HG03457 (cell line): ENCODE measurements around the gene PPM1F.

Experiments used
- ATAC-seq: cut with Tn5 transposase; IDR thresholded peaks from one replicate; pipeline ENCODE4 v1.9.1; 2021; ENCODE audit warnings: moderate number of reproducible peaks; ENCODE audit not compliant: unreplicated experiment

PPM1F gene

DNA sequence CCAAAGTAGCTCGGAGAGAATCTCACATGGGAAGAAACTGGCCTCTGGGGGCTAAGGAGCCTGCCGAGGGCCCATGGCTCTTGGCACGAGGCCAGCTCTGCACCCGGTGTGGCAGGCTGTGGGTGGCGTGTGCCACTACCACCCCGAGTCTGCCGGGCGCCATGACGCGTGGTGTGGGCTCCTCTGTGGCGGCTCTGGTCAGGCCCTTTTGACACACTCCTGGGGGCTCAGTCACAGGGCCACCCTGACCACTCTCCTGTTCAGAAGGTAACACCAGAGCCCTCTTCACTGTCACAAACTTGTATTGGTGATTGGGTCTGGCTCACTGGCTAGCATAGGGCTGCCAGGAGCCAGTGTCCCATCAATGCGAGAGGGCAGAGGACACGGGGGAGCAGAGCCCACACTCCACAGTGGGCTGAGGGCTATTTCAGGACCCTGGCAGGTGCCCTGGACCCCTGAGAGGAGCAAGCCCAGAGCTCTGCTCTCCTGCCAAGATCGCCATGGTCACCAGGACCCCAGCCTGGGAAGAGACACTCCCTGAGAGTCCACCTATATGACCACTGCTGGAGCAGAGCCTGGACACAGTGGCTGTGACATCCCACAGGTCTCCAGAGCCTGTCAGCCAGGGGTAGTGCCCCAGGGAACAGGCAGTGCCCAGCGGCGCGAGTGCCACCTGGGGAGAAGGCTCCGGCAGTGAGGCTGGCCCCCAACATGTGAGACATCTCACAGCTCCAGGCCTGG, 8.6 kb upstream of the PPM1F start:
- no peak for ATAC-seq

DNA sequence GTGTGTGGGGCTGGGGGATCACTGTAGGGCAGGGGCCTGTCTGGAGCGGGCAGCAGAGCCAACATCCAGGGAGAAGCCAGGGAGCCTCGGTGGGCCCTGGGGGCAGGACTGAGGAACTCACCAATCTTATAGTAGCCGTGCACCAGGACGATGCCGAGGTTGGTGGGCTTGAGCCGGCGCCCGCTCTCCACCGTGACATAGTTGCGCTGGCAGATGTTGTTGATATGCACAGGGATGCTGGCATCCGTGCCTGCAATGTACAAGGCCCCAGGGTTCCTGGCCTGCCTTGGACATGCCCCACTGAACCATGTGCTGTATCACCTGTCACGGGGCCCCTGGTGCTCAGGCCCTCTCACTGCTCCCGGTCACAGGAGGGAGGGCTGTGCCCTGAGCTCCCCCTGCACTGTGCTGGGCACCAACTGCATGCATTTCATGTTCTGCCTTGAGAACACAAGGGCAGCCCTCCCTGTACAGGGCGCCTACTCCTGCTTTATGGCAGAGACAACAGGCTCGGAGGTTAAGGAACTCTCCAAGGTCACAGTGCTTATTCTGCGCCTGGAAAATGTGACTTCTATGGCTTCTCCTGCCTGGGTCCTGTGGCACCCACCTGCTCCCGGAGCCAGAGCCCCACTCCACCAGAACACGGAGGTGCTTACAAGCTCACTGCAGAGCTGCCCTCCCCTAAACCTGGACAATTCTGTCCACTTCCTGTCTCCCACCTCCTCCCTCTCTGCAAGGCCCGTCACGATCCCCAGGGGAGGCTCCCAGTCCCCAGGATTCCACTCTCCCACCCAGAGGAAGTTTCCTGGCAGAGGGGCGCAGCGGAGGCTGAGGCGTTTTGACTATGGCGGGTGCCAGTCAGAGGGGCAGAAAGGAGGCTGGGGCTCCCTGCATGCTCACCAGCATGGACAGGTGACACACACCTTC, 7.8 kb upstream of the PPM1F start:
- no peak for ATAC-seq

GRCh38 chr22:21959274-21960074, 6.8 kb upstream of the PPM1F start:
- ATAC-seq = no peak

- ATAC-seq = no peak
Measured at GRCh38 chr22:21958360-21959273, 6.0 kb upstream of the PPM1F start.

DNA sequence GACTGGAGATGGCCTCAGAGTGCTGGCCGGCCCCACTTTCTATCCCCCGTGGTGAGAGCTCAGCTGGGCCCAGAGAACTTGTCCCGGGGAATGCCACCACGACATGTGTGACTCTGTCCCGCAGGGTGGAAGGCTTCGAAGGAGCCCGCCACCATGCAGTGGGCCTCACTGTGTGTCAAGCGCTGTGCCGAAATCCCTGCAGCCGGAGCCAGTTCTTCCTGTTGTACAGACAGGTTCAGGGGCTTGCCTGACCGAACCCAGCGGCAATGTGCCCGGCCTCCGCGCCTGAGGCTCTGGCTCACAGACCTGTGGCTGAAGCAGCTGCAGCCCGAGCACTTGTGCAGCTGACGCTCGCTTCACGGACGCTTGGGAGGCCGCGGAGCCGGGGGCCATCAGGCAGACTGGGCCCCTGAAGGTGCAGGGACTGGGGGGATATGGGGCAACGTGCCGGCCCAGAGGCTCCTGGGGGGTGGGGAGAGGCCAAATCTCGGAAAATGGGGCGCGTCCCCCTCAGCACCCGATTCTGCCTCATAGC, 650 bp downstream of the PPM1F start:
- ATAC-seq = no peak

DNA sequence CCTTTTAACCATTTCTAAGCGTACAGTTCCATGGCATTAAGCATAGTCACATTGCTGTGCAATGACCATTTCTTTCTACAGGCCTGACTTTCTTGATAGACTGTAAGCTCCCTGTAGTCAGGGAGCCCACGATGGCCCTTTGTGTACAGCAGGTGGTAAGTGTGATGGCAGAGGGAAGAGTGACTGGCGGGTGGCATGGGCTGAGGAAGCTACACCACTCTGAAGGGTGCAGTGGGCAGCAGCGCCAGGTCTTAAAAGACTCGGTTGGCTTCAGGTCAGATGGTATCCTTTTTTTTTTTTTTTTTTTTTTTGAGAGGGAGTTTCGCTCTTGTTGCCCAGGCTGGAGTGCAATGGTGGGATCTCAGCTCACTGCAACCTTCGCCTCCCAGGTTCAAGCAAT, 1.6 kb downstream of the PPM1F start:
- no peak for ATAC-seq

GRCh38 chr22:21949948-21950347, 2.7 kb downstream of the PPM1F start:
- ATAC-seq = no peak

- no peak for ATAC-seq
Measured at GRCh38 chr22:21949569-21949918, 3.1 kb downstream of the PPM1F start.

DNA sequence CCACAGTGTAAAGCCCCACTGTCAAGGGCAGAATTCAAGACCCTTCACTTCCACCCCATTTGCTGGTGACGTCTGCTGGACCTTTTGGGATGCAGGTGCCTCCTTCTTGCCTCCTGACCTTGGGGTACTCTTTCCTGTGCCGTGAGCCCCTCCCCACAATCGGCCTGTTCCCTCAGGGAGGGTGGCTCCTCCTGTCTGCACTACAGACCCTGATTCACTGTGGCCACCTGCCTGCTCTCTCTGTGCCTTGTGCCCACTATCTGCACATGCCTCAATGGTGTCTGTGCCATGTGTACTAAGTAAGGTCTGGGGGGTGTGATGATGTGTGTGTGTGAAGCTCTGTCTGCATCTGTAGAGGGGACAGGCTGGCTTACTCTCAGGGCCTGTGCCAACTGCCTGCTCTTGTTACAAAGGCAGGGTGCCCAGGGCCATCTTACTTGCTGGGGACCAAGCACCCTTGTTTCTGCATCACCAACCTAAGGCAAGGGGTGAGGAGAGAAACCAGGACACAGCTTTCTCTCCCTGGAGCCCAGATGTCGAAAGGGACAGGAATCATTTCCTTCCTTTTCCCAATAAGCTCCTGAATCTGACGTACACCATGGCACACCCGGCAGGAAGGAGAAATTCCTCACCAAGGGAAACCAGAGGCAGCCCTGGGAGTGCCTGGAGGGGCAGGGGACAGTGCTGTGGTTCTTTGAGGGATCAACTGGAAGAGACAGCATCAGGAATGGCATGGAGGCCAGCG, 3.7 kb downstream of the PPM1F start:
- no peak for ATAC-seq

DNA sequence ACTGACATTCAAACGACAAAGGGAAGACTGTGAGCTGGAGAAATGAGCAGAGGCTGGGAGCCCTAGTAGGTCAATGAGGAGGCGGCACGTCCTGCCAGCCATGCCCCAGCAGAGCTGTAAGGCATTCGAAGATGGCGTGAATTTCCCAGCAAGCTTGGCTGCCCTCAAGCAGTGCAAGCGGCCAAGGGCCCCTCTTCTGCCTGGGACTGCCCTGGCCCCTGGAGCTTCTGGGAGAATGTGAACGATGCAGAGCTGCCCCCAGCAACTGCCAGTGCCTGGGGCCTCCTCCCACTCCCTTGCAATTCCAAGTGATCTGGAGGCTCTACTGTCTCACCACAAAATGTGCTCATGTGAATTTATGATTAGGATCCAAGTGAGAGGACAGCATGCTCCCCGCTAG, 4.3 kb downstream of the PPM1F start:
- ATAC-seq = no peak

DNA sequence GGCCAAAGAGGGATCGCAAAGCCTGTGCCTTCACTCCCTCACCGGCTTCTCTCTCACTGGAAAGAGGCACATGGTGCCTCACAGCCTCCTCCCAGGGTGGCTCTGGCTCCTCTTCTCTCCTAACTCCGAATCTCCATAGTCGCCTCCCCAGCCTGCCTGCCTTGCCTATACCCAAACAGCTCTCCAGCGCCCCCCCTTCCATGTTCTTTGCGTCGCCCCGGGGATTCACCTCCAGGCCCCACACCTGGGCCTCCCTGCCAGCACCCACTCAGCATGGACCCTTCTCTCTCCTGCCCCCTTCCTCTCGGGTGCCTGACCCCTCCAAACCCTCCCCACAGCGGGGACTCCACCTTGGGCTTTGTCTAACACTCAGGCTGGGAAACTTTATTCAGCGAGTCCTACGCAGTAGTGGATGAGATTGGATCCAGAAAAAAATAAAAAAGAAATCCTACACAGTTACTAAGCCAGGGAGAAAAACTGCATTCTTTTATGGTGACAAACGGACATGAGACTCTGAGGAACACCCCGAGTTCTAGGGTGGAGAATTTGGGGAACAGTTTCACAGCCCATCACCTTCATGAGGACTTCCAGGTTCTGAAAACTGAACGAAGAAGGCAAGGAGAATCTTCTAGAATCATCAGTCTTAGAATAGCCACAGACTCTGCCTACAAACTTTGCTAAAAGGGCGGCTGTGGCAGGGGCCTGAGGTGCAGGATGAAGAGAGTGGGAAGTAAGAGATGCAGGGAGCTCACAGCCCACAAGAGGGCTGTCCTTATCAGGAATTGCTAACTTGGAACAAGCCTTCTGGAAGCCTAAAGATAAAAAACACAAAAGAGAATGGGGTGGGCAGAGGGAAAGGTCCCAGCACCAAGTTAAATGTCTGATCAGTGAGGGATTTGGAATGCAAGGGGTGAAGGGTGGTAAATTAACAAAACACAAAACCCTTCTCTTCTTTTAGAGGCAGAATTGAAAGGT, 5.3 kb downstream of the PPM1F start:
- no peak for ATAC-seq

DNA sequence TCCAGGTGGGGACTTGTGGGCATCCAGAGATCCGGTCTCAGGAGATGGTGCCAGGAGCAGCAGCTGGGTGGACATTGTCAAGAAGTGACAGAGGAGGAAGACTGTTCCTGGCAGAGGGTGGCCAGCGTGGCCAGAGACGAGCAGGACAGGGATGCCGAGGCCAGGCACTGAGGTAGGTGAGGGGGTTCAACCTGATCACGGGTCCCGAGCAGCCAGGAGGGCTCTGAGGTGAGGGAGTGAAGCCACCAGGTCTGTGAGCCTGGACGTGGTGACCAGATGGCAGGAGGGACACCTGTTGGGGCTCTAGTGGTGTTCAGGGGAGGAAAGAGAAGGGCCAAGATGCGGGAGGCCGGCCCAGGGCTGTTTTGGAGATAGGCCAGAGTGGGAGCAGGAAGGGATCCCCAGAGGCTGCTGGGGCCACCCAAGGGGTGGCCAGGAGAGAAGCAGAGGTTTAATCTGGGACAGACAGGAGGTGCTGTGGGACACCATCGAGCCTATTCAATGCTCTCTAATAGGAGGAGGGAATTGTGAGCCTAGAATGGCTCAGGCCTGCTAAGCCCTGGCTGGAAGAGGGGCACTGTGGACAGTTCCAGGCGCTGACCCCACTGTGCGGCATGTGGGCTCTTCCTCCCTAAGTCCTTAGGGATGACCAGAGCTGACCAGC, 6.3 kb downstream of the PPM1F start:
- ATAC-seq = no peak

GRCh38 chr22:21945453-21946261, 7.0 kb downstream of the PPM1F start:
- no peak for ATAC-seq

GRCh38 chr22:21944871-21945270, 7.8 kb downstream of the PPM1F start:
- ATAC-seq = no peak

DNA sequence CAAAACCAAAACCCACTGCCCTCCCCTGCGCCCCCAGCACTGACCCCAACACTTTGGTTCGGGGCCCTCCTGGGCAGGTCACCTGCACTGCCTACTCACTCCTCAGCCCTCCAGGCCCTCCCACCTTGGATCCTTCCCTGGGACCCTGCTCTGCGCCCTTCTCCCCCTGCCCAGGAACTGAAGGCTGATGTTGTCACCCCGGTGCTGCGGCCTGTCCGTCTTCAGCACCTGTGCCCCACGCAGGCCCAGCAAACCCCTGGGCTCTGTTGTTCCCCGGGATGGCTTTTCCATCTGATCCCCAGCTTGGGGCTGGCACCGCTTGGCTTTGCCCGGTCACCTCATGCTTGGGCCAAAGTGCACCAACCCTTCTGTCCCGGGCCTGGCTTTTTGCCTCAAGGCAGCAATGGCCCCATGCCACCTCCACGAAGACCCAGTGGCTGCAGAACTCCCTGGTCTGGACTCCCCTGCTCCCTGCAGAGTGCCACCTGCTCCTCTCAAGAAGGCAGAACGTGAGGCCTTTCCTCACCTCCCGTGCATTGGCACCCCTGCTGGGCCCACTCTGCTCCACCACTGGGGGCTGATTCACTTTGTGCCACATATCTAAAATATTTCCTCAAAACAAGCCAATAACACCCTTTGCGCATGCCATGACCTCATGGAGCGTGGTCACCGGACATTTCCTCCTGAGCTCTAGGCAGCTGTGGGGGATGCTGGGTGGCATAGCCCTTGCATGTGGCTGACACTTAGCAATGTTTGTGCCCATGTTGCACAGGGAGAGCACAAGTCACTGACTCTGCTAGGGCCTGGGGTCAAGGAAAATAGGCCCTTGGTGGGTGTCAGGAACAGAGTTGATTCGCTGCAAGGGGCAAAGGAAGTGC, 8.8 kb downstream of the PPM1F start:
- ATAC-seq = no peak
